Suprapubic skin (tissue), 4 donors: ENCODE data around the gene HACL1.

Experiments used
- EP300 ChIP-seq: sonication (generic); formaldehyde crosslinking; IDR thresholded peaks from one replicate; pipeline ENCODE4 v1.6.1; 2017; ENCODE audit warnings: antibody characterized with exemption
- POLR2A ChIP-seq, 2 donors: fragments of 450-650 bp; IDR thresholded peaks; one replicate each; pipeline ENCODE4 v1.6.1; 2017; ENCODE audit warnings: antibody characterized with exemption in 2 of 2, mild to moderate bottlenecking in 2 of 2, moderate library complexity in 2 of 2
- POLR2AphosphoS5 ChIP-seq, 3 donors: sonication (generic); formaldehyde crosslinking; IDR thresholded peaks; one replicate each; pipeline ENCODE4 v1.6.1; 2017; ENCODE audit warnings: antibody characterized with exemption in 3 of 3
- TF ChIP-seq, protein P1 (sequence below), 2 donors: fragments of 200-600 bp in 1 of 2; fragments of 450-650 bp in 1 of 2; sonication (generic) in 1 of 2; IDR thresholded peaks; one replicate each; pipeline ENCODE4 v1.5.1; 2016 to 2019; ENCODE audit warnings: antibody characterized with exemption in 2 of 2, mild to moderate bottlenecking in 1 of 2, moderate library complexity in 1 of 2

- TF ChIP-seq, protein P1, sequence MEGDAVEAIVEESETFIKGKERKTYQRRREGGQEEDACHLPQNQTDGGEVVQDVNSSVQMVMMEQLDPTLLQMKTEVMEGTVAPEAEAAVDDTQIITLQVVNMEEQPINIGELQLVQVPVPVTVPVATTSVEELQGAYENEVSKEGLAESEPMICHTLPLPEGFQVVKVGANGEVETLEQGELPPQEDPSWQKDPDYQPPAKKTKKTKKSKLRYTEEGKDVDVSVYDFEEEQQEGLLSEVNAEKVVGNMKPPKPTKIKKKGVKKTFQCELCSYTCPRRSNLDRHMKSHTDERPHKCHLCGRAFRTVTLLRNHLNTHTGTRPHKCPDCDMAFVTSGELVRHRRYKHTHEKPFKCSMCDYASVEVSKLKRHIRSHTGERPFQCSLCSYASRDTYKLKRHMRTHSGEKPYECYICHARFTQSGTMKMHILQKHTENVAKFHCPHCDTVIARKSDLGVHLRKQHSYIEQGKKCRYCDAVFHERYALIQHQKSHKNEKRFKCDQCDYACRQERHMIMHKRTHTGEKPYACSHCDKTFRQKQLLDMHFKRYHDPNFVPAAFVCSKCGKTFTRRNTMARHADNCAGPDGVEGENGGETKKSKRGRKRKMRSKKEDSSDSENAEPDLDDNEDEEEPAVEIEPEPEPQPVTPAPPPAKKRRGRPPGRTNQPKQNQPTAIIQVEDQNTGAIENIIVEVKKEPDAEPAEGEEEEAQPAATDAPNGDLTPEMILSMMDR (IDR thresholded peaks at IDR 0.05), result no peak
- TF ChIP-seq POLR2AphosphoS5 (IDR thresholded peaks at IDR 0.05) (no peak), EP300 (no peak), POLR2A (IDR thresholded peaks at IDR 0.05) (no peak)
These were observed 88.3 kb downstream of the HACL1 start for GRCh38 chr3:15513116-15513515.
